Epithelial cell of proximal tubule (primary cell): ENCODE results near the gene WDR33. TPM values are rescaled to one million over a fixed set of nuclear protein-coding genes. Genes with fewer than 3 reads are reported as not detected.

ENCODE experiments used
- DNase-seq: peaks from one replicate; pipeline ENCODE4 v3.0.0-alpha.2; 2011; ENCODE audit warnings: low read depth
- H3K4me3 ChIP-seq: 2 replicates; pipeline ENCODE4 v1.5.1; 2011; ENCODE audit warnings: low read depth, mild to moderate bottlenecking, low read length
- CTCF ChIP-seq: conservative IDR thresholded peaks from 2 replicates; pipeline ENCODE4 v1.5.1; 2012; ENCODE audit warnings: low read depth, mild to moderate bottlenecking, low read length
- total RNA-seq: library from RNA; depleted of rRNA; stranded (reverse); fragments of >200 nt; gene quantifications from 2 replicates; pipeline ENCODE4 v1.2.3, GENCODE V29; 2015

WDR33 gene
- total RNA-seq, 1 donor from 2014 or later, result 12.3 TPM

- DNase-seq, result peak; percentile 38
- H3K4me3 ChIP-seq, result peak within 1 kb of the TSS; percentile 67
- TF ChIP-seq CTCF, result no peak
Measured at GRCh38 chr2:127701193-127701650, 109.7 kb downstream of the WDR33 start, which contains the start of gene SFT2D3. Gene SFT2D3, plus strand, starts transcription at chr2:127701497. Its CDS starts 32 bp downstream, at chr2:127701529.

- H3K4me3 ChIP-seq, result peak overlapping the region; percentile 67
- TF ChIP-seq CTCF, result no peak
- no peak for DNase-seq
Measured at GRCh38 chr2:127700527-127701192, 110.3 kb downstream of the WDR33 start.

GRCh38 chr2:127698553-127699355 lies 112.2 kb downstream of the WDR33 start:
- TF ChIP-seq CTCF, result no peak
- DNase-seq, result no peak
- H3K4me3 ChIP-seq, result no peak overlapping the region

DNA sequence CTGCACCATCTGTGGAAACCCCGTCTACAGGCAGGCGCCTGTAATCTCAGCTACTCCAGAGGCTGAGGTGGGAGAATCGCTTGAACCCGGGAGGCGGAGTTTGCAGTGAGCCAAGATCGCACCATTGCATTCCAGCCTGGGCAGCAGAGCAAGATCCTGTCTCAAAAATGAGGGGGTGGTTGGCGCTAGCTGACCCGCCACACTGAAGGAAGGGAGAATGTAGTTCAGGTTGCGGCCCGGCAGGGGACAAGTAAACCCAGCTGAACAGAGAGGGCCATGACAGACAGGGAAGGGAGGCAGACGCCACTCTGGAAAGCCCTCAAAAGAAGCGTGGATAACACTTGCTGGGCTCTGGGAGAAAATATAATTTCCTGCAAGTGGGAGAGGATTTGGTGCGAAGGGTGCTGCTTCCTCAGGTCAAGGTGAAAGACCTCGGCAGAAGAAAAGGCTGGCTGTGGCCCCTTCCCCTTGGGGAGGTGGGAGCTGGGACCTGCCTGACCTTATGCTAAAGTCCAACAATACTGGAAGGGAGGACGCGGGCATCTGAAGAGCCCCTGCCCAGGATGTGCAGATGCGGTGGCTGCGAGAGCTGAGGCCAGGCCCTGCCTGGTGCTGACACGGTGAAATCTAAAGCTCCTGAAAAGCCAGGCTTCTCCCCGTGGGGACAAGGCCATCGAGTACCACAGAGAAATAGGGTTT lies 113.3 kb downstream of the WDR33 start:
- no peak for TF ChIP-seq CTCF
- no peak overlapping the region for H3K4me3 ChIP-seq
- no peak for DNase-seq

DNA sequence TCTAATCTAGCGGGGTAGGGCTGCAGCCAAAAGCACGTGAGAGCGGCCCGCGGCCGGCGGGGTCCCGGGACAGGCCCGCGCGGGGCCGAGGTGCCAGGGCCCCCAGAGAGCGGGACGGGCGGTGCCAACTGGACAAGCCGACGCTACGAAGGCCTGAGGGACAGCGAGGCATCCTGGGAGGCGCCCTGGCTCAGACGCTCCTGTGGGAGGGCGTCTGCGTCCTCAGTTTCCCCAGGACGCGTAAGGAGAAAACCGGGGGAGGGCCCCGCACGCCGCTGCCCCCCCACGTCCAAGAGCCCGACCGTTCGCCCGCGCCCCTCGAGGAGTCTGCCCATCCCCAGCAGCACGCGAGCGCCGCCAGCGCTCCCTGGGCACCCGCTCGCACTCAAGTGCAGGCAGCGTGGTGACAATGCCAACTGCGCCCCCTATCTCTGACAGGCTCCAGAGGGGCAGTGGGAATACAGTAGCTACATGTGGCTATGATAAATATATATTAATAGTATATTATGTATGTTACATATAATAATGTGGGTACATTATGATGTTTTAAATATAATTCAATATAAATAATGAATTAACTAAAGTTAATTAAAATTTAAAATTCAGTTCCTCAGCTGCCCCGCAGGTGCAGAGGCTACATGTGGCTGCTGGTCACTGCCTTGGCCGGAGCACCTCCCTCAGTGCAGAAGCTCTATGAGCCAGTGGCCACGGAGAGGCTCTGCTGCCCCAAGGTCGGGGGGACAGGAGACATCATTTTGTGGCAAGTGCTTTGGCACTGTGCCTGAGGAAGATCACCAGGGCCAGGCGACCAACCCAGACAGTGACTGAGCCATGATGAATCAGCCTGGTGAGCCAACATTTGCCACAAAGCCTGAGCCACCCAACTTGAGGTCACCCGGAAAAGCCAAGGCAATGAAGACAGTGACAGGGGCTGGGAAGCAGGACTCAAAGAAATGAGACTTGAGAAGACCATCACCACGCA lies 115.2 kb downstream of the WDR33 start:
- H3K4me3 ChIP-seq, result peak overlapping the region; percentile 40
- no peak for DNase-seq
- TF ChIP-seq CTCF, result peak; percentile 61

GRCh38 chr2:127694986-127695385 lies 116.0 kb downstream of the WDR33 start:
- DNase-seq, result no peak
- no peak overlapping the region for H3K4me3 ChIP-seq
- no peak for TF ChIP-seq CTCF
